Endodermal cell (in vitro differentiated cells): ENCODE data around the gene PHRF1. TPM values are rescaled to one million over a fixed set of nuclear protein-coding genes. Genes with fewer than 3 reads are reported as not detected.

Experiments
- DNase-seq: peaks from one replicate; pipeline ENCODE4 v3.0.0-alpha.2; 2017
- H3K27ac ChIP-seq: 2 replicates; pipeline ENCODE4 v1.5.1; 2013; ENCODE audit warnings: mild to moderate bottlenecking, low read depth, low read length, moderate library complexity
- H3K27me3 ChIP-seq: 2 replicates; pipeline ENCODE4 v1.6.1; 2013; ENCODE audit warnings: mild to moderate bottlenecking, low read length, moderate library complexity; ENCODE audit not compliant: insufficient read depth, control insufficient read depth, poor library complexity, severe bottlenecking
- H3K36me3 ChIP-seq: 2 replicates; pipeline ENCODE4 v1.7.0; 2013; ENCODE audit warnings: mild to moderate bottlenecking, low read length, moderate library complexity; ENCODE audit not compliant: control insufficient read depth, insufficient read depth
- H3K4me1 ChIP-seq: one replicate; pipeline ENCODE4 v1.7.0; 2013; ENCODE audit warnings: low read length; ENCODE audit not compliant: control insufficient read depth, insufficient read depth
- H3K4me3 ChIP-seq: 2 replicates; pipeline ENCODE4 v1.5.1; 2013; ENCODE audit warnings: mild to moderate bottlenecking, low read length, moderate library complexity
- H3K9ac ChIP-seq: 2 replicates; pipeline ENCODE4 v1.6.1; 2013; ENCODE audit warnings: mild to moderate bottlenecking, low read length, moderate library complexity; ENCODE audit not compliant: poor library complexity, severe bottlenecking; ENCODE audit errors: extremely low read depth
- H3K9me3 ChIP-seq: 2 replicates; pipeline ENCODE4 v1.6.1; 2013; ENCODE audit warnings: mild to moderate bottlenecking, low read length, moderate library complexity; ENCODE audit not compliant: control insufficient read depth
- H3K27ac Mint-ChIP-seq: 2 replicates; pipeline ENCODE4 v1.8.0; 2020; ENCODE audit warnings: mixed read lengths
- H3K27me3 Mint-ChIP-seq: 2 replicates; pipeline ENCODE4 v1.8.0; 2021; ENCODE audit warnings: mild to moderate bottlenecking, mixed read lengths; ENCODE audit not compliant: insufficient read depth
- H3K36me3 Mint-ChIP-seq: 2 replicates; pipeline ENCODE4 v1.8.0; 2020; ENCODE audit warnings: low read depth, mixed read lengths
- H3K4me1 Mint-ChIP-seq: 2 replicates; pipeline ENCODE4 v1.8.0; 2020; ENCODE audit warnings: mixed read lengths
- H3K4me3 Mint-ChIP-seq: 2 replicates; pipeline ENCODE4 v1.8.0; 2020; ENCODE audit warnings: mild to moderate bottlenecking, moderate library complexity, mixed read lengths
- H3K9me3 Mint-ChIP-seq: 2 replicates; pipeline ENCODE4 v1.8.0; 2020; ENCODE audit warnings: mild to moderate bottlenecking, mixed read lengths
- CTCF ChIP-seq: fragments of 200-600 bp; sonication (generic); conservative IDR thresholded peaks from 2 replicates; pipeline ENCODE4 v1.5.0; 2021; ENCODE audit warnings: antibody characterized with exemption, mild to moderate bottlenecking
- WGBS, 2 experiments: methylation state at CpG; one replicate each; pipeline versions ENCODE4 v1.1.5 to v1.1.7; 2013; ENCODE audit warnings: missing lambda C conversion rate in 2 of 2, mixed read lengths in 1 of 2; ENCODE audit not compliant: insufficient coverage in 1 of 2, insufficient read length in 1 of 2; 5-methylcytosine and 5-hydroxymethylcytosine counted together
- total RNA-seq, 2 donors: library from RNA; stranded (reverse); fragmentation: NEBNext Ultra II Directional in 1 of 2; extraction: Animal tissue kit (Norgen Biotek cat#: 25700) in 1 of 2; gene quantifications; 2 replicates in 1 of 2; 3 replicates in 1 of 2; pipeline ENCODE4 v1.2.1, GENCODE V29; 2021

PHRF1 gene
- total RNA-seq, 2 donors from 2014 or later = 43.4 to 48.0 TPM

GRCh38 chr11:657691-658126 is 81.4 kb downstream of the PHRF1 start:
- no peaks in the 10 kb centered on the region for H3K4me1 Mint-ChIP-seq
- Histone ChIP-seq H3K9ac (no peak overlapping the region), H3K9me3 (no peaks in the 10 kb centered on the region), H3K27me3 (no peaks in the 10 kb centered on the region), H3K27ac (no peak overlapping the region), H3K4me3 (no peak overlapping the region), H3K4me1 (no peaks in the 10 kb centered on the region), H3K36me3 (peaks cover 35% of the 10 kb centered on the region)
- peaks cover 34% of the 10 kb centered on the region for H3K36me3 Mint-ChIP-seq
- no peaks in the 10 kb centered on the region for H3K27me3 Mint-ChIP-seq
- WGBS, 2 experiments = 91 to 92% methylated on average over 9 to 14 of the region's 14 CpGs
- no peaks in the 10 kb centered on the region for H3K9me3 Mint-ChIP-seq
- no peak for DNase-seq
- TF ChIP-seq CTCF = no peak
- H3K27ac Mint-ChIP-seq = no peak overlapping the region
- H3K4me3 Mint-ChIP-seq = no peak overlapping the region

- 91 to 95% methylated on average over 12 to 16 of the region's 16 CpGs for WGBS, 2 experiments
- Mint-ChIP-seq H3K27me3 (no peaks in the 10 kb centered on the region), H3K4me3 (no peak overlapping the region), H3K9me3 (no peaks in the 10 kb centered on the region), H3K27ac (no peak overlapping the region), H3K36me3 (peaks cover 28% of the 10 kb centered on the region), H3K4me1 (no peaks in the 10 kb centered on the region)
- H3K4me3 ChIP-seq = no peak overlapping the region
- no peaks in the 10 kb centered on the region for H3K27me3 ChIP-seq
- no peaks in the 10 kb centered on the region for H3K4me1 ChIP-seq
- H3K27ac ChIP-seq = no peak overlapping the region
- H3K36me3 ChIP-seq = peaks cover 29% of the 10 kb centered on the region
- TF ChIP-seq CTCF = no peak
- H3K9ac ChIP-seq = no peak overlapping the region
- no peak for DNase-seq
- H3K9me3 ChIP-seq = no peaks in the 10 kb centered on the region
These were observed 83.3 kb downstream of the PHRF1 start for GRCh38 chr11:659532-660085.

- WGBS, 2 experiments = 94 to 95% methylated on average over 14 to 19 of the region's 19 CpGs
- Mint-ChIP-seq H3K4me1 (no peaks in the 10 kb centered on the region), H3K27ac (no peak overlapping the region), H3K4me3 (no peak overlapping the region), H3K9me3 (no peaks in the 10 kb centered on the region), H3K36me3 (peaks cover 24% of the 10 kb centered on the region), H3K27me3 (no peaks in the 10 kb centered on the region)
- Histone ChIP-seq H3K36me3 (peaks cover 33% of the 10 kb centered on the region), H3K4me1 (no peaks in the 10 kb centered on the region), H3K9ac (no peak overlapping the region), H3K27ac (no peak overlapping the region), H3K4me3 (no peak overlapping the region), H3K27me3 (no peaks in the 10 kb centered on the region), H3K9me3 (no peaks in the 10 kb centered on the region)
- TF ChIP-seq CTCF = no peak
- DNase-seq = no peak
These were observed 84.0 kb downstream of the PHRF1 start for GRCh38 chr11:660281-660680.
